CD4-positive, alpha-beta T cell treated with Interleukin-6 at 100 ng/mL for 8 hours (primary cell): ENCODE measurements around the gene GMDS.

Experiments
- DNase-seq: peaks from one replicate; pipeline ENCODE4 v3.0.0-alpha.2; 2020; ENCODE audit warnings: mixed read lengths, low spot score

Gene GMDS

DNA sequence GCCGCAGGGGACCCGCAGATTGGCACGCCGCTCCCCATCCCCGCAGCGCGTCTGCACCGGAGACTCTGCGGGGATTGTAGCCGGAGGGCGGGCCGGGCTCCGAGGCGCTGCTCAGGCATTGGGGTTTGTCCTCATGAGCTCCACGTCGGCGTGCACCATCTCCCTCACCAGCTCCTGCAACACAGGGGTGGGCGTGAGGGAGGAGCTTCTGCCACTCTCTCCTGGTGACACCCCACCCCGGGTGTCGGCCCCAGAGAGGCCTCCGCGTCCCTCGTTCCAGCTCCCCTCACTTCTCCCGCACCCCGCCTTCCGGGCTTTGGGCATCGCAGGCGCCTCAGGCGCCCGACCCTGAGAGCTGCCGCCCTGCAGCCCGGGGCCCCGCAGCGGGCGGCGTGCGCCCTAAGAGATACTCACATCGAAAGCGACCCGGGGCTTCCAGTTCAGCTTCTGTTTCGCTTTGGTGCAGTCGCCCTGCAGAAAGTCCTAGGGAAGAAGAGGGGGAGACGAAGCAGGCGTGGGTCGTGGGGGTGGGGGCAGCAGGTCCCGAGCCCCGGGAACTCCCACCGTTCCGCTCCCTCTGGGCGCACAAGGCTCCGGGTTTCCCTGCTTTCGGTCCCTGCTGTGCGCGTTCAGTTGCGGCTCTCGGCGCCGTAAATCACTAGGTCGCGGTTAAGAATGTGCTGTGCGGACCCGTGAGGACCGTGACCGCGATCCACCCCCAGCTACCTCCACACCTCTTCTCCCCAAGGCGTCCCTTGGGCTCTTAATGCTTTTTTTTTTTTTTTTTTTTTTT, 621.2 kb downstream of the GMDS start:
- DNase-seq: no peak

- DNase-seq: no peak
Measured at GRCh38 chr6:1623769-1624057, 621.7 kb downstream of the GMDS start.

DNA sequence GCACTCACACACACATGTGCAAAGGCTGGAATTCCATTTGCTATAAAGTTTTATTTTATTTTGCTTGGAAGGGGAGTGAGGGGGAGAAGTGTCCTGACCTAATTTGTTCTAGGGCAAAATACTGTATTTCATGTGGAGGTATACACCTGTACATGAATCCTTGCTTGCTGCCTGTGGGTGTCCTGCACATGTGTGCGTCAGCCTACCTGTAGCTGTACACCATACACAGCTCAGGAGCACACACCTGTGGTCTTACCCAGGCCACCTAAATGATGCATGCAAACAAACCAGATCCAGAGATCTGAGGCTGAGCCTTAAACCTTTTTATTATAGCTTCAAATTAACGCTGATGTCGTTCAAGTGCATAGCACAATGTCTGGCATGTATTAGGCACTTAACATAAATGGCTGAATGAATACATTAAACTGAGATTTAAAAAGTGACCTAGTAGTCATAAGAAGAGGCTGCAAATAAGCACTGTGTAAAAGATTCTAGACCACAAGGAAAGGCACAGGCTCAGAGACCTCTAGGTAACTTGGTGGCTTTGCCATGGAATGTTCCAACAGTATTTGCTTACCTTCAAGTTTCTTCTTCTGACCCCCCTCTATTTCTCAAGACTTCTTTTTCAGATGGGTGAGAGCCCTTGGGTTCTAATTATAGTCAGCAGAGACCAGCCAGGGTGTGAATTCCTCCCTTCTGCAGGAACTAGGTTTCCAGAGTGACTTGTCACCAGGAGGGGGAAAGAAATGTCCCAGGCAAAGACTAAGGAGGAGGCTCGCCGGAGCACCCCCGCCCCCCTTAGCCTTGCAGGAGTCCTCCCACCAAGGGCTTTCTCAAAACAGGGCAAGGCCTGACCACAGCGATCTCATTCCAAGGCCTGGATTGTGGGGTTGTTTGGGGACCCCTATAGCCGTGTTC, 622.3 kb downstream of the GMDS start:
- no peak for DNase-seq

- DNase-seq: no peak
Measured at GRCh38 chr6:1622220-1622850, 623.1 kb downstream of the GMDS start.

- no peak for DNase-seq
Measured at GRCh38 chr6:1621070-1621701, 624.2 kb downstream of the GMDS start.

DNA sequence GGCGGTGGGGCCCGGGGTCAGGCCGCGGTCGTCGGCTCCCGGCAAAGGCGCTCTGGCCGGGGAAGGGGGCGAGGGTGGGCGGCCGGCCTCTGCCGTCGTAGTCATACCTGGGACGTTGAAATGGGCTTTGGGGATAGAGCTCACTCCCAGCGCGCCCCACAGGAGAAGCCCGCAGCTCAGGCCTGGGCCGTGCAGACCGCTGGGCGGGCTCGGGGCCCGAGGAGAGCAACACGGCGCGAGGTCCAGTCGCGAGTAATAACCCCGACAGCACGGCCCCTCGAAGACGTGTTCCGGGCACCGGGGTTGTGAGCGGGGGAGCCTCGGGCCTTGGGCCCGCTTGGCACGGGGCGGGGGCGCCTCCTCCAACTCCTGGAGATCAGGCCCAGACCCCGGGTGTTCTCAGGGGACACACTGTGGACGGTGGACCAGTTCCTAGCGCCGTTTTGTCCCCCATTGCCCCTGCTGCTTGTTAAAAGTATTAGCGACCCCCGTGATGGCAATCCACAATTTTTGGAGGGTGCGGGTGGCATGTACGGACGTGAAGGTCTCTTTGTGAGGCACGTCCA, 624.8 kb downstream of the GMDS start:
- DNase-seq: no peak

GRCh38 chr6:1619673-1620503, 625.5 kb downstream of the GMDS start:
- no peak for DNase-seq

GRCh38 chr6:1619098-1619672, 626.2 kb downstream of the GMDS start:
- no peak for DNase-seq

GRCh38 chr6:1618311-1619097, 626.9 kb downstream of the GMDS start:
- DNase-seq: no peak

DNA sequence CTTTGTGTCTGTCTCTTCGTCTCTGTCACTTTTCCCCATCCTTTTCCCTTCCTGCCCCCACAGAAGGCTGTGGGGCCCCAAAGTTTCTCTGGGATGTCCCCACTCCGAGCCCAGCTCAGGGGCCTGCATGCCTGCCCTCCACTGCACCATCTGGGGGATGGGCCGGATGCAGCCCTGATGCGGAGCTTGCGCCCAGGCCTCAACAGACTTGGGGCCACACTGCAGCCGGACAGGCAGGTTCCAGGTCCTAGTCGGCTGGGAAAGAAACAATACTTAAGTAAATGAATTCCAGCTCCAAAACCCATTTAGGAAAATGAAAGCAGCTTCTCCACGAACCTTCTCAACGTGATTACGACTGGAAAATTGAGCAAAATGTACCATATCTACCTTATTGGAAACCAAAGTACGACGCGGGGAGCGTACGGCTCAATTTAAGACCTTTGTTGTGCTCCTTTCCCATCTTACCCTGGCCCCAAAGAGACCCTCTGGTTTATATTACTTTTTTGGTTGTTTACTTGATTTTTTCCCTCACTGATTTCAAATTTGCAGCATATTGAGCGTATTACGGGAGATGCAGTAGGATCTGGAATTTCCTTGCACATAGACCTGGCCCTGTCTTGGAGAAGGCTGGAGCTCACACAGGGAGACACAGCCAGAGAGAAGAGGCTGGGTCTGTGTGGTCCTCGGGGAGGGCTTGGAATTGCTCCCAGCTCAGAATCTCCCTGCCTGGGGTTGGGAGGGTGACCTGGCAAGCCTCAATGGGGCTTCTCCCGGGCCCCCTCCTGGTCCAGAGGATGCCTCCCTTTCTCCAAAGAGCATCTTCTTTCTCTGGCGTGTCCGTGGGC, 627.7 kb downstream of the GMDS start:
- DNase-seq: no peak

DNA sequence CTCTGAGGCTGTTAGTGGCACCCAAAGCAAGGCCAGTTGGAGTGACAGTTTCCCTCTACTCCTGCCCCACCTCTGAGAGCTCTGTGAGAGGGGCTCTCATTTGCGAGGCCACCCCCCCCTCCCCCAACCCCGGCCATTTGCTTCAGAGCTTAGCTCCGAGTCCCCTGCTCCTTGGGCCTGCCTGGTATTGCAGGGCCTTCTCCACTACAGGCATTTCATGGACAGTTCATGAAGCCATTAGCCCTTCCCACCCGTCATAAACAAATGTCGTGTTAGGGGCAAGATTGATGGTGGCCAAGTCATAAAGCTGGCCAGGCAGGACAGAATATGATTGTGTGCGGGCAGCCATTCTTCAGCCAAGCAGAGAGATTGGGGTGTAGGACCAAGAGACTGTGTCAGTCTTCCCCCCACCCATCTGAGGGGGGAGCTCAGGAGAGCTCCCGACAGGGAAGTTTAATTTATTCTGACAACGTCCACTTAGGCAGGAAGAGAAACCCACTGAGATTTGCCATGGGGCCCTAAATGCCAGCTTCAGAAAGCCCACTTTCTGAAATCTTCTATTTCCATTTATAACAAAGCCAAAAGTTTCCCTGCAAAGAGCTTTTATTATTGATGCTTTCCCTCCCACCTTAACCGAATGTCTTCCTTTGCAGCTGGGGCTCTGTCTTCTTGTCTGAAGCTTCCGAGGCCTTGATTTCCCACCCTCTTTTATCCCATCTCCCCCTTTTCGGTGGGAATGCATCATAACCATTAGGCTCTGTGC, 628.5 kb downstream of the GMDS start:
- DNase-seq: no peak

GRCh38 chr6:1615853-1616420, 629.5 kb downstream of the GMDS start:
- no peak for DNase-seq

DNA sequence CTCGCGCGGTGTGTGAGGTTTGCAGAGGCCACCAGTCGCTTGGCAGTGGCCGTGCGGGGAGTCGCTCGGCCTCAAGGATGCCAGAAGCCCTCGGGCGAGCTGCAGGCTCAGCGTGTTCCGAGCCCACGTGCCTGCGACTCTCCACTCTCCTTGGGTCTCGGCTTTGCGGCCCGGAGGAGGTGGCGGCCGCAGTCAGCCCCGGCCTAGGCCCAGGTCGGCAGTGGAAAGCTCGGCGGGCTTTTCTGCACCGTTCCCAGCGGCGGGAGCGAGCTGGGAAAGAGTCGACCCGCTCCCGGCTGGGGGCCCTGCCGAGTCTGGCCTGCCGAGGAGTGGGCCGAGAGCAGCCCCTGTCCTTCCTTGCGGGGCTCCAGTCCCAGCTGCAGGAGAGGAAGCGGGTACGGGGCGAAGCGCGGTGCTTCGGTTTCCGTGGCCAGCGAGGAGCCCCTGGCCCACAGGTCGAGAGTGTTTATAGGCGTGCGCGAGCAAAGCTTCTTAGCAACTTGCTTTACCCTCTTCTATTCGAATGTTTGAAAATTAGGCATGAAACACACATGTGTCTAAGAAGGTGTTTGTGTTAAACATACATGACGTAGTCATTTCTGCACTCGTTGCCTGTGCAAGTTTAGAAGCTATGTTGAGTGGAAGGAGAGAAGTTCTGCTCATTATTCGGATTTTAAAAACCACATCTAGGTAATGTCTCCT, 630.1 kb downstream of the GMDS start:
- no peak for DNase-seq

GRCh38 chr6:1614448-1615150, 630.8 kb downstream of the GMDS start:
- no peak for DNase-seq

DNA sequence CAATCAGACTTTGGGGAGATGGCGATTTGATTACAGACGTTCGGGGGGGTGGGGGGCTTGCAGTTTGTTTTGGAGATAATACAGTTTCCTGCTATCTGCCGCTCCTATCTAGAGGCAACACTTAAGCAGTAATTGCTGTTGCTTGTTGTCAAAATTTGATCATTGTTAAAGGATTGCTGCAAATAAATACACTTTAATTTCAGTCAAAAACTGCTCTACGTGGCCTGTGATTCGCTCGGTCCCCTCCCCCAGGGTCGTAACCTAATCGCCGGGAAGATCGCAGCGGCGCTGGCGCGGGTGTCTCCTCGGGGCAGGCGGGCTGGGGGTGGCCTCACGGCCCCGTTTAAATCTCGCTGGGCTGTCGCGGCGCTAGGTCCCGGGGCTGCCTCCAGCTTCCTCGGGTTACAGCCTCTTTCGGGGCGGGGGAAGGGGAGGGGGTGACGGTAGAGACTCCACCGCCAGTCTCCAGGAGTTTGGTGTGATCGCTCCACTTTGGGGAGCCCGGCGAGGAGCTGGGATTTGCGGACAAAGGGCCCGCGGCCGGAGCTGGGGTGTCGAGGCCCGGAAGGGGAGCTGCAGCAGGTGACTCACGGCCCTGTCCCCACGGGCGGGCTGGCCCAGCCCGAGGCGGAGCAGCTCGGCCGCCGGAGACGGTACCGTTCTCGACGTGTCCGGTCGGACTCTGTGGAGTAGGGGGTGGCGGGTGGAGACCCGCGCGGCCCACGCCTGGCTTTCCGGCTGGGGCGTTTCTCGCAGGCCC, 631.5 kb downstream of the GMDS start:
- DNase-seq: no peak

DNA sequence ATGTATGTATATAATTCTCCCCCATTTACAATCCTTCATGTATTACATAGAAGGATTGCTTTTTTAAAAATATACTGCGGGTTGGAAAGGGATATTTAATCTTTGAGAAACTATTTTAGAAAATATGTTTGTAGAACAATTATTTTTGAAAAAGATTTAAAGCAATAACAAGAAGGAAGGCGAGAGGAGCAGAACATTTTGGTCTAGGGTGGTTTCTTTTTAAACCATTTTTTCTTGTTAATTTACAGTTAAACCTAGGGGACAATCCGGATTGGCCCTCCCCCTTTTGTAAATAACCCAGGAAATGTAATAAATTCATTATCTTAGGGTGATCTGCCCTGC, 632.1 kb downstream of the GMDS start:
- DNase-seq: no peak
